Astrocyte of the spinal cord (primary cell): ENCODE data around the gene CCT7.

Experiments
- DNase-seq: peaks from one replicate; pipeline ENCODE4 v3.0.0; 2011; ENCODE audit warnings: low read depth, low spot score
- H3K4me3 ChIP-seq: 2 replicates; pipeline ENCODE4 v1.5.1; 2011; ENCODE audit warnings: low read depth, mild to moderate bottlenecking, low read length, moderate library complexity
- in situ Hi-C: cut with HindIII; loops from 2 replicates; pipeline ENCODE4 v1.10.0; 2017; ENCODE audit warnings: low sequenced_read_pairs
- TF ChIP-seq, protein P1 (sequence below): IDR thresholded peaks from 2 replicates; pipeline ENCODE4 v1.5.1; 2012; ENCODE audit warnings: low read depth, mild to moderate bottlenecking, low read length, inconsistent platforms

CCT7 gene

GRCh38 chr2:73300926-73301325 is 66.8 kb downstream of the CCT7 start:
- TF ChIP-seq, protein P1, sequence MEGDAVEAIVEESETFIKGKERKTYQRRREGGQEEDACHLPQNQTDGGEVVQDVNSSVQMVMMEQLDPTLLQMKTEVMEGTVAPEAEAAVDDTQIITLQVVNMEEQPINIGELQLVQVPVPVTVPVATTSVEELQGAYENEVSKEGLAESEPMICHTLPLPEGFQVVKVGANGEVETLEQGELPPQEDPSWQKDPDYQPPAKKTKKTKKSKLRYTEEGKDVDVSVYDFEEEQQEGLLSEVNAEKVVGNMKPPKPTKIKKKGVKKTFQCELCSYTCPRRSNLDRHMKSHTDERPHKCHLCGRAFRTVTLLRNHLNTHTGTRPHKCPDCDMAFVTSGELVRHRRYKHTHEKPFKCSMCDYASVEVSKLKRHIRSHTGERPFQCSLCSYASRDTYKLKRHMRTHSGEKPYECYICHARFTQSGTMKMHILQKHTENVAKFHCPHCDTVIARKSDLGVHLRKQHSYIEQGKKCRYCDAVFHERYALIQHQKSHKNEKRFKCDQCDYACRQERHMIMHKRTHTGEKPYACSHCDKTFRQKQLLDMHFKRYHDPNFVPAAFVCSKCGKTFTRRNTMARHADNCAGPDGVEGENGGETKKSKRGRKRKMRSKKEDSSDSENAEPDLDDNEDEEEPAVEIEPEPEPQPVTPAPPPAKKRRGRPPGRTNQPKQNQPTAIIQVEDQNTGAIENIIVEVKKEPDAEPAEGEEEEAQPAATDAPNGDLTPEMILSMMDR: no peak
- H3K4me3 ChIP-seq: no peak overlapping the region
- DNase-seq: no peak
- in situ Hi-C loops: no loop called here

- TF ChIP-seq, protein P1: no peak
- H3K4me3 ChIP-seq: no peak overlapping the region
- DNase-seq: no peak
- in situ Hi-C loops: no loop called here
Measured at GRCh38 chr2:73301636-73302035, 67.5 kb downstream of the CCT7 start.
